Measurements from ENCODE around the gene KRTAP21-1. TPM values are rescaled to one million over a fixed set of nuclear protein-coding genes. Genes with fewer than 3 reads are reported as not detected.

KRTAP21-1 gene
- total RNA-seq, 2 donors from 2014 or later, result not detected

DNA sequence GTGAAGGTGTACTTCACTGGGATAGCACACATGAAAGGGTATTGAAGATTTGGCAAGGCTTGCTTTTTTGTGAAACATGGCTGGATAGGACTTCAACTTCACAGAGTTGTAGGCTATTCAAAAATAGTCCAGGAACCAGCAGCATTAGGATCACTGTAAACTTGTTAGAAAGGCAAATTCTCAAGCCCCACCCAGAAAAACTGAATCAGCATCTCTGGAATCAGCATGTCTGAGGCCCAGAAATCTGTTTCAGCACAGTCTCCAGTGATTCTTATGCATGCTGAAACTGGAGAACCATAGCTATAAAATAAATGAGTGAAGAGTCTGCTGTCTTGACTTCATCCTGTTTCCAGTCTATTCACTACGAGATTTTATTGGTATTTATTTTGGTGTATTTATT is 28.5 kb downstream of the KRTAP21-1 start:
- ATAC-seq (ENCODE audit: insufficient number of reproducible peaks, low FRiP score, low read depth) (no peak), DNase-seq (ENCODE audit: low spot score) (no peak)
- Histone ChIP-seq H3K4me3 (no peak overlapping the region), H3K4me1 (ENCODE audit: control insufficient read depth in 1 of 2, low read depth in 2 of 2) (no peaks in the 10 kb centered on the region), H3K36me3 (no peaks in the 10 kb centered on the region), H3K27ac (no peak overlapping the region), H3K9me3 (no peaks in the 10 kb centered on the region), H3K27me3 (replicated peaks; ENCODE audit: insufficient read depth) (no peaks in the 10 kb centered on the region)
- TF ChIP-seq, protein P1, sequence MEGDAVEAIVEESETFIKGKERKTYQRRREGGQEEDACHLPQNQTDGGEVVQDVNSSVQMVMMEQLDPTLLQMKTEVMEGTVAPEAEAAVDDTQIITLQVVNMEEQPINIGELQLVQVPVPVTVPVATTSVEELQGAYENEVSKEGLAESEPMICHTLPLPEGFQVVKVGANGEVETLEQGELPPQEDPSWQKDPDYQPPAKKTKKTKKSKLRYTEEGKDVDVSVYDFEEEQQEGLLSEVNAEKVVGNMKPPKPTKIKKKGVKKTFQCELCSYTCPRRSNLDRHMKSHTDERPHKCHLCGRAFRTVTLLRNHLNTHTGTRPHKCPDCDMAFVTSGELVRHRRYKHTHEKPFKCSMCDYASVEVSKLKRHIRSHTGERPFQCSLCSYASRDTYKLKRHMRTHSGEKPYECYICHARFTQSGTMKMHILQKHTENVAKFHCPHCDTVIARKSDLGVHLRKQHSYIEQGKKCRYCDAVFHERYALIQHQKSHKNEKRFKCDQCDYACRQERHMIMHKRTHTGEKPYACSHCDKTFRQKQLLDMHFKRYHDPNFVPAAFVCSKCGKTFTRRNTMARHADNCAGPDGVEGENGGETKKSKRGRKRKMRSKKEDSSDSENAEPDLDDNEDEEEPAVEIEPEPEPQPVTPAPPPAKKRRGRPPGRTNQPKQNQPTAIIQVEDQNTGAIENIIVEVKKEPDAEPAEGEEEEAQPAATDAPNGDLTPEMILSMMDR (IDR thresholded peaks at IDR 0.05), result no peak

DNA sequence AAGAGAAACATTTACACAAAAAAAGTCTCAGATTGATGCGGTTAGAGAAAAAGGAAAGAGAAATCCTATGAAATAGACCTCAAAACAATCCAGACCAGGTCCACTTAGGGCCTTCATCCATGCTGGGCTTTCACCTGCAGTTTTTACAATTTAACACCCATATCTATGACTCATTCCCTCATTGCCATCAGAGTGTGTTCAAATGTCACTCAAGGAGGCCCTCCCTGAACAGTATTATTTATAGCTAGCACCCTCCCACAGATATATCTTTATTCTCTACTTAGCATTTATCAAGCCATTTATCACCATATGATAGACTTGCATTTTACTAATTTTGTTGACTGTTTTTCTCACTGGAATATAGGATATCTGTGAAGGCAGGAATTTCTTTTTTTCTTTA is 35.8 kb downstream of the KRTAP21-1 start:
- H3K4me3 ChIP-seq, result no peak overlapping the region
- H3K9me3 ChIP-seq, result no peaks in the 10 kb centered on the region
- no peaks in the 10 kb centered on the region for H3K4me1 ChIP-seq (ENCODE audit: control insufficient read depth in 1 of 2, low read depth in 2 of 2)
- TF ChIP-seq, protein P1 (IDR thresholded peaks at IDR 0.05), result no peak
- H3K36me3 ChIP-seq, result no peaks in the 10 kb centered on the region
- DNase-seq (ENCODE audit: low spot score) (no peak), ATAC-seq (ENCODE audit: insufficient number of reproducible peaks, low FRiP score, low read depth) (no peak)
- H3K27me3 ChIP-seq (replicated peaks; ENCODE audit: insufficient read depth), result no peaks in the 10 kb centered on the region
- no peak overlapping the region for H3K27ac ChIP-seq

DNA sequence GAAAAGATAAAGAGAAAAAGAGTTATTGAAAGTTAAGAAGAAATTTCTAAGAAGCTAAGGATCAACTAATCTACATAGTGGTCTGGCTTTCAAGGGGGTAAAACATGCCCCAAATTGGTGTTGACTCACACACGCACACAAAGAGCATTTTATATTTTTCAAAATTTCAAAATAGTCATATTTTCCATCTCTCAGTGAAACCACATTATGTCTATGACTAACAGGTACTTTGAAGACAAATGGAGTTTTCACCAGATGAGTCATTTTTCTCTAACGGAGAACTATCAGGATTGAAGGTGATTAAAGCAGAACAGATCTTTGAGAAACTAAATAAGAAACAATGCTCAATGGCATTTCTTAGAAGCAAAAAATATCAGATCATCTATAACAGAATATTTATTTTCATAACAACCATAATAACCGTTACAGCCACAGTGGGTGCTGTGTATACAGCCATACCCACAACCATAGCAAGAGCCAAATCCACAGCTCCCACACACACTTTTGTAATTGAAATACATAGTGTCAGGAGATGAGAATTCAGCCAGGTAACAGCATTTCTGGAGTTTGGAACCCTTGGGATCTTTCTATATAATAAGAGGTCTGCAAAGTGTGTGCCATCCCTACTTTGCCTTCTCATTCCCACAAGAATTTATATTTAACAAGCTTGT is 36.9 kb downstream of the KRTAP21-1 start, which contains the start of gene KRTAP21-3:
Gene KRTAP21-3, minus strand, starts transcription at position 539 of the 671 bp plus-strand sequence. Its CDS starts 18 bp downstream, at position 521.
- Histone ChIP-seq H3K36me3 (no peaks in the 10 kb centered on the region), H3K4me1 (ENCODE audit: control insufficient read depth in 1 of 2, low read depth in 2 of 2) (no peaks in the 10 kb centered on the region), H3K27me3 (replicated peaks; ENCODE audit: insufficient read depth) (no peaks in the 10 kb centered on the region), H3K9me3 (no peaks in the 10 kb centered on the region), H3K27ac (no peak within 1 kb of the TSS), H3K4me3 (no peak within 1 kb of the TSS)
- DNase-seq (ENCODE audit: low spot score), result no peak
- TF ChIP-seq, protein P1 (IDR thresholded peaks at IDR 0.05), result no peak
- ATAC-seq (ENCODE audit: insufficient number of reproducible peaks, low FRiP score, low read depth), result no peak

DNA sequence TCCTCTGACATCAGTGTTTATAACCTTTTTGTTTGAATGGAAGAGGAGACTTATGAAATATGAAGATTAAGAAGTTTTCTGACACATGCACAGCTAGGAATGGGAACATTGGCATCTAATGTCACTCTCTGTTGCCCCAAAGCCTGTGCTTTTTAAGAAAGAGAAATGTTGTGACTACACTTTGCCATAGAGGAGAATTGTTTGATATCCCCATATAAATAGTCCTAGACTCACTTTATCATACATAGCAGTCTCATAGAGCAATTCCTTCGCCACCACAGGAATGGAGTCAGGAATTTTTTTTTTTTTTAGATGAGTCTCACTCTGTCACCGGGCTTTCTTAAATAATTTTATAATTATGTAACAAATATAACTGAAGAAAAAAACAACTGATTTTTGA is 38.1 kb downstream of the KRTAP21-1 start:
- H3K9me3 ChIP-seq, result no peaks in the 10 kb centered on the region
- DNase-seq (ENCODE audit: low spot score) (no peak), ATAC-seq (ENCODE audit: insufficient number of reproducible peaks, low FRiP score, low read depth) (no peak)
- no peaks in the 10 kb centered on the region for H3K36me3 ChIP-seq
- no peak overlapping the region for H3K27ac ChIP-seq
- TF ChIP-seq, protein P1 (IDR thresholded peaks at IDR 0.05), result no peak
- H3K4me1 ChIP-seq (ENCODE audit: control insufficient read depth in 1 of 2, low read depth in 2 of 2), result no peaks in the 10 kb centered on the region
- H3K4me3 ChIP-seq, result no peak overlapping the region
- no peaks in the 10 kb centered on the region for H3K27me3 ChIP-seq (replicated peaks; ENCODE audit: insufficient read depth)

DNA sequence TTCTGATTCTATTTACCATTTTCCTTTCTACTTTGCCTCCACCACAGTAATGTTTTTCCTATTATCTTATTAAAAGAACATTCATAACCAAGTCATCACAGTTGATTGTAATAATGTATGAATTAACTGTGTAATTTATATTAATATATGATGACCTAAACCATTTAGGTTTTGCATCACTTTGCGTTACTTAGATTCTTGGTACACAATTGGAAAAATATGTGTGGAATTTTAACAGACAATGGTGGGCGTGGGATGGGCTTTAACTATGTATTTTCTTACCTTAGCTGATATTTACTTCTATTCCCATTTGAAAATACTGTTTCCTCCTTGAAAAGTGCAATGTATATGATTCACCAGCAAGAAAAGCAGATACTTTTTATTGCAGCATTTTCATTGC is 40.3 kb downstream of the KRTAP21-1 start:
- Histone ChIP-seq H3K27ac (no peak overlapping the region), H3K27me3 (replicated peaks; ENCODE audit: insufficient read depth) (no peaks in the 10 kb centered on the region), H3K4me3 (no peak overlapping the region), H3K9me3 (no peaks in the 10 kb centered on the region), H3K4me1 (ENCODE audit: control insufficient read depth in 1 of 2, low read depth in 2 of 2) (no peaks in the 10 kb centered on the region), H3K36me3 (no peaks in the 10 kb centered on the region)
- ATAC-seq (ENCODE audit: insufficient number of reproducible peaks, low FRiP score, low read depth), result no peak
- TF ChIP-seq, protein P1 (IDR thresholded peaks at IDR 0.05), result no peak
- DNase-seq (ENCODE audit: low spot score), result no peak

Data from thoracic aorta (tissue), 2 donors.